Transverse colon (tissue), 4 donors: Measurements from ENCODE around the gene FOXJ3. TPM values are rescaled to one million over a fixed set of nuclear protein-coding genes. Genes with fewer than 3 reads are reported as not detected.

ENCODE experiments used
- DNase-seq: peaks from one replicate; pipeline ENCODE4 v3.0.0-alpha.2; 2019
- H3K27ac ChIP-seq, 4 donors: fragments of 200-600 bp; sonication (generic); 2 replicates each; pipeline ENCODE4 v1.5.1; 2016 to 2018; ENCODE audit warnings: inconsistent platforms in 4 of 4
- H3K27me3 ChIP-seq: fragments of 200-600 bp; sonication (generic); 2 replicates; pipeline ENCODE4 v1.5.1; 2017; ENCODE audit warnings: inconsistent platforms
- H3K36me3 ChIP-seq, 4 donors: fragments of 200-600 bp; sonication (generic); 2 replicates each; pipeline ENCODE4 v1.5.1; 2017 to 2019; ENCODE audit warnings: inconsistent platforms in 4 of 4
- H3K4me1 ChIP-seq, 4 donors: fragments of 200-600 bp; sonication (generic); 2 replicates each; pipeline ENCODE4 v1.5.1; 2017 to 2020; ENCODE audit warnings: inconsistent platforms in 4 of 4
- H3K4me3 ChIP-seq, 4 donors: fragments of 200-600 bp; sonication (generic); 1 replicate in 1 of 4; 2 replicates in 3 of 4; pipeline versions ENCODE4 v1.5.1 to v1.6.1; 2017 to 2019; ENCODE audit warnings: inconsistent platforms in 4 of 4
- H3K9me3 ChIP-seq, 2 donors: fragments of 200-600 bp; sonication (generic); 2 replicates each; pipeline ENCODE4 v1.5.1; 2017 to 2019; ENCODE audit warnings: inconsistent platforms in 2 of 2
- CTCF ChIP-seq, 5 experiments: fragments of 200-600 bp in 3 of 5; fragments of 450-650 bp in 2 of 5; sonication (generic) in 3 of 5; IDR thresholded peaks; 1 replicate in 2 of 5; 2 replicates in 3 of 5; pipeline ENCODE4 v1.5.1; 2016 to 2017; ENCODE audit warnings: antibody characterized with exemption in 5 of 5, inconsistent platforms in 3 of 5, mild to moderate bottlenecking in 2 of 5, moderate library complexity in 1 of 5
- EP300 ChIP-seq: sonication (generic); formaldehyde crosslinking; IDR thresholded peaks from one replicate; pipeline ENCODE4 v1.6.1; 2017; ENCODE audit warnings: antibody characterized with exemption, low read depth
- POLR2A ChIP-seq: fragments of 450-650 bp; IDR thresholded peaks from one replicate; pipeline ENCODE4 v1.6.1; 2016; ENCODE audit warnings: antibody characterized with exemption, mild to moderate bottlenecking, moderate library complexity
- POLR2AphosphoS5 ChIP-seq, 3 donors: sonication (generic); formaldehyde crosslinking; IDR thresholded peaks; one replicate each; pipeline ENCODE4 v1.6.1; 2016; ENCODE audit warnings: antibody characterized with exemption in 3 of 3
- WGBS, 2 donors: methylation state at CpG; one replicate each; pipeline ENCODE4 v1.1.5; 2018; ENCODE audit warnings: low coverage in 1 of 2; 5-methylcytosine and 5-hydroxymethylcytosine counted together
- in situ Hi-C, 4 donors: fragments of 200-750 bp; cut with MboI; loops; one replicate each; pipeline versions ENCODE4 v1.15.0 to v1.15.1; 2017; ENCODE audit warnings: low sequenced_read_pairs in 3 of 4, low pct_ligation_motif_present in 1 of 4, low pct_unique_long_range_greater_than_20kb in 1 of 4
- intact Hi-C: fragments of 100-400 bp; cut with DNase I; formaldehyde crosslinking; loops from one replicate; pipeline ENCODE4 v1.15.1; 2023; ENCODE audit warnings: low total_unique reads
- total RNA-seq, 4 donors: library from RNA; depleted of rRNA; stranded (reverse); fragments of >200 nt; gene quantifications; one replicate each; pipeline ENCODE4 v1.1.0, GENCODE V29; 2016

FOXJ3 gene
- total RNA-seq, 4 donors from 2014 or later, result 18.5 to 62.1 (median 38.6) TPM

- 51 to 60% methylated on average over 3 to 7 of the region's 7 CpGs for WGBS, 2 donors
- no peak overlapping the region for H3K27ac ChIP-seq
- in situ Hi-C loops, result no loop called here
- H3K4me1 ChIP-seq, result peaks cover 0 to 16% (median 7%) of the 10 kb centered on the region in 4 donors
- H3K4me3 ChIP-seq, result no peak overlapping the region
- no peaks in the 10 kb centered on the region for H3K27me3 ChIP-seq
- H3K36me3 ChIP-seq, result no peaks in the 10 kb centered on the region
- peaks cover 9 to 12% of the 10 kb centered on the region in 2 donors for H3K9me3 ChIP-seq
- TF ChIP-seq EP300 (no peak), POLR2A (no peak)
- intact Hi-C loops, result no loop called here
- no peak for DNase-seq
These were observed 177.4 kb downstream of the FOXJ3 start for GRCh38 chr1:42157667-42158066.

DNA sequence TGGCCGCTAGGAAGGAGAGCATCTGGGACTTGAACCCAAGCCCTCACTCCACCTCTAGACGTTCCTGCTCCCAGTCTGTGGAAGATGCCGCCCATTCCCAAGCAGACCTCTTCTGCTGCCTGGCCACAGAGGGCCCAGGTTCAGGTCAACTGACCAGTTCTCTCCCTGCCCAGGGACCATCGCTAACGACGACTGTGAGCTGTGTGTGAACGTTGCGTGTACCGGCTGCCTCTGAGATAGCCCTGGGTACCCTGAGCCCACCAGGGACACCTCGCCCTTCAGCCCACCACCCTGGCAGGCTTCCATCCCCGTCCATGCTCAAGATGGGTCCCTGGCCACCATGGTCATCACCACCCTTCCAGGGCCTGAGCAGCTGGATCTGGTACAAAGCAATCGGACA is 179.7 kb downstream of the FOXJ3 start:
- DNase-seq, result no peak
- in situ Hi-C loops, result no loop called here
- no peak overlapping the region for H3K27ac ChIP-seq
- WGBS, 2 donors, result 80 to 86% methylated on average over 1 to 12 of the region's 12 CpGs
- no peaks in the 10 kb centered on the region for H3K27me3 ChIP-seq
- H3K4me1 ChIP-seq, result peaks cover 0 to 16% (median 4%) of the 10 kb centered on the region in 4 donors
- H3K36me3 ChIP-seq, result no peaks in the 10 kb centered on the region
- TF ChIP-seq POLR2A, result no peak
- peaks cover 2 to 4% of the 10 kb centered on the region in 2 donors for H3K9me3 ChIP-seq
- H3K4me3 ChIP-seq, result no peak overlapping the region
- intact Hi-C loops, result no loop called here

DNA sequence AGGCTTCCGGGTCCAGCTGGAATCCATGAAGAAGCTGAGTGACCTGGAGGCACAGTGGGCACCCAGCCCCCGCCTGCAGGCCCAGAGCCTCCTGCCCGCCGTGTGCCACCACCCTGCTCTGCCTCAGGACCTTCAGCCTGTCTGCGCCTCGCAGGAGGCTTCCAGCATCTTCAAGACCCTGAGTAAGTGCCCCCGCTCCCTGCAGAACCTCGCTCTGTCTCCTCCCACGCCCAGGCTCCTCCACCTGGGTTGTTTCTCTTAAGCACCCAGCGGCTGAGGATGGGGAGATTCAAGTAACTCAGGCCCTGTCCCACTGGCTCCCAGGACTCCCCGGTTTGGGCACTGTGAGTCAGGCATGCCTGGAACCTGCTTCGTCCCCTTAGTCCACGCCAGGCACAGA is 180.3 kb downstream of the FOXJ3 start:
- intact Hi-C loops (no loop called here), in situ Hi-C loops (no loop called here)
- Histone ChIP-seq H3K36me3 (no peaks in the 10 kb centered on the region), H3K9me3 (no peaks in the 10 kb centered on the region), H3K27ac (no peak overlapping the region), H3K4me3 (no peak overlapping the region), H3K27me3 (no peaks in the 10 kb centered on the region), H3K4me1 (peaks cover 0 to 16% (median 4%) of the 10 kb centered on the region in 4 donors)
- no peak for TF ChIP-seq CTCF (IDR thresholded peaks at IDR 0.05)
- TF ChIP-seq POLR2AphosphoS5 (IDR thresholded peaks at IDR 0.05), result no peak
- TF ChIP-seq EP300, result no peak
- TF ChIP-seq POLR2A, result no peak
- DNase-seq, result no peak
- WGBS, 2 donors, result 85 to 91% methylated on average over 4 to 13 of the region's 13 CpGs

DNA sequence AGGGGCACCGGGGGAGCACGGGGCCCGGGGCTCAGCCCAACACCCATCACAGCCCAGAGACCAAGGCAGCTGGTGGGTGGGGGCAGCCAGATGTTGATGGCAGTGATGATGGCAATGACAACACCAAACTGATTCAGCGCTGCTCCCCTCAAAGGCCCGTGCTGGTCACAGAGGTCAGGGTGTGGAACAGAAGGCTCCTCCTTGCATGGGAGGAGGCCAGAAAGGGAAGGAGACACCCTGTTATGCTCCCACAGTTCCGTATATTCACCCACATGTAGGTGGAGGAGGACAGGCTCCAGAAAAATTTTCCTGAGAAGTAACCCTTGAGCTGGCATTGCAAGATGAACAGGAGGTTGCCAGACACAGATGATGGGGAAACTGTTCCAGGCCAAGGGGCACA is 181.4 kb downstream of the FOXJ3 start:
- no peaks in the 10 kb centered on the region for H3K36me3 ChIP-seq
- peaks cover 0 to 16% (median 4%) of the 10 kb centered on the region in 4 donors for H3K4me1 ChIP-seq
- WGBS, 2 donors, result 72% methylated on average over 3 of the region's 6 CpGs; no CpG with 5 or more reads in 1 of the 2 donors
- in situ Hi-C loops (no loop called here), intact Hi-C loops (no loop called here)
- no peaks in the 10 kb centered on the region for H3K27me3 ChIP-seq
- TF ChIP-seq POLR2A (no peak), CTCF (IDR thresholded peaks at IDR 0.05) (no peak), POLR2AphosphoS5 (IDR thresholded peaks at IDR 0.05) (peak in 1 of 3 donors; percentile 22), EP300 (no peak)
- no peaks in the 10 kb centered on the region for H3K9me3 ChIP-seq
- peak; percentile 43 for DNase-seq
- no peak overlapping the region for H3K4me3 ChIP-seq
- peak overlapping the region in 3 of 4 donors; percentile 53 to 63 (median 57) for H3K27ac ChIP-seq

DNA sequence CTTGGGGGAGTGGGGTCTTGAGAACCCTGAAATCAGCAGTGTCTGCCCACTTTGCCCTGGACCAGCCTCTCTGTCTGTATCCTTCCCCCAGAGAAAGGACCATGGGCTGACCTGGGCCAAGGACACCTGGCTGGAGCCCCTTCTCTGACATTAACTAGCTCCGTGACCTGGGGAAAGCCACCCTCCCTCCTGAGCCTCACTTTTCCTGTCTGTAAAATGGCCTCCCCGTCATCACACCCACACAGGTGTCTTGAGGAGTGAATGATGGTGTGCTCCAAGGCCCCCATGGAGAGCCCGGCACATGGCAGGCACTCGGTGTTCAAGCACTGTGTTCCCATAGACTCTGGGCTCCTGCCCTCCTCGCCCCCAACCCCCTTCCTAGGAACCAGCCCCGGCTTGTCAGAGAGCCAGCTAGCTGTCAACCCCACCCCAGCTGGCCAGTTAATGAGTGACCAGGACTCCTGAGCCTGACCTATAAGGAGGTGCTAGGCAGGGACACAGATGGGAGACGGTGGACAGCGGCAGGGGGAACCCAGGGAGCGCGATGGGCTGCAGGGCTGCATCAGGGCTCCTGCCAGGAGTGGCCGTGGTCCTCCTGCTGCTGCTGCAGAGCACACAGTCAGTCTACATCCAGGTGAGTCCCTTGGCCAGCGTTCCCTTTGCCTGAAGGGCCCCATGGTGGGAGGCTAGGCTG is 182.0 kb downstream of the FOXJ3 start, which contains the start of gene GUCA2B:
Gene GUCA2B (plus strand): TSS at position 504 of the 694 bp plus-strand sequence. CDS start 41 bp downstream, at position 545.
- Histone ChIP-seq H3K9me3 (no peaks in the 10 kb centered on the region), H3K27me3 (no peaks in the 10 kb centered on the region), H3K27ac (peak within 1 kb of the TSS in 3 of 4 donors; percentile 53 to 63 (median 57)), H3K36me3 (no peaks in the 10 kb centered on the region), H3K4me1 (peaks cover 0 to 16% (median 4%) of the 10 kb centered on the region in 4 donors), H3K4me3 (no peak within 1 kb of the TSS)
- WGBS, 2 donors, result 0 to 87% methylated on average over 1 to 8 of the region's 12 CpGs
- TF ChIP-seq POLR2AphosphoS5 (IDR thresholded peaks at IDR 0.05) (no peak), POLR2A (no peak), EP300 (no peak), CTCF (IDR thresholded peaks at IDR 0.05) (no peak)
- intact Hi-C loops (no loop called here), in situ Hi-C loops (no loop called here)
- peak; percentile 56 for DNase-seq
